SH-SY5Y (cell line): ENCODE results near the gene TBC1D22A.

Source experiments
- GATA2 ChIP-seq: IDR thresholded peaks from 2 replicates; pipeline ENCODE4 v1.6.1; 2011; ENCODE audit warnings: mild to moderate bottlenecking, low read depth, low read length
- GATA3 ChIP-seq: IDR thresholded peaks from 2 replicates; pipeline ENCODE4 v1.6.1; 2011; ENCODE audit warnings: low read depth, mild to moderate bottlenecking, low read length, moderate library complexity

DNA sequence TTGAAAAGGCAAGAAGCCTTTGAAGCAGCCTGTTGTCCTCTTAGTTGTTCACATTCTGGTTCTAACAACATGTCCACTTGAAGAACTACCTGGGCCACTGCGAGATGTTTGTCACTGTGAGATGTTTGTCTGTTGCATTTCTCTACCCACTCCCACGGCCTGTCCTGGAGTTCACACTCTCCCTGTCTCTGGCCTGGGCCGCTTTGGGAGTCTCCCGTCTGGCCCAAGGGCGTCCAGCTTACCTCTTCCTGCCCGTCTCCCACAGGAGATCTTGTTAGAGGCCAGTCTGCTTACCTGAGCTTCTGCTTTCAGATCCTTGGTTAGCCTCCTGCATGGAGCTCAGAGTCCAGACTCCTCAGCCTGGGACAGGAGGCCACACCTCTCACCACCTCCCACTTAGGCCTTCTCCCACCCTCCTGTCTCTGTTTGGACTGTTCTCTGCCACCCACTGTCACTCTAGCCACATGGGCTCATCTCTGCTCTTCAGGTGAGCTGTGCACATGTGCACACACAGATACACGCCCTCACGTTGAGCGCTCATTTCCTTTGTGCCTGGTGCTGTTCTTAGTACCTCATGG lies 66.0 kb downstream of the TBC1D22A start:
- TF ChIP-seq GATA2 (no peak), GATA3 (no peak)
